ENCODE measurements around the gene IP6K1. TPM values are rescaled to one million over a fixed set of nuclear protein-coding genes. Genes with fewer than 3 reads are reported as not detected.

Gene IP6K1
- total and polyA plus RNA-seq, 2 donors (not counting 1 experiment from before 2014, with no cell fraction given), result 27.8 to 77.8 TPM

DNA sequence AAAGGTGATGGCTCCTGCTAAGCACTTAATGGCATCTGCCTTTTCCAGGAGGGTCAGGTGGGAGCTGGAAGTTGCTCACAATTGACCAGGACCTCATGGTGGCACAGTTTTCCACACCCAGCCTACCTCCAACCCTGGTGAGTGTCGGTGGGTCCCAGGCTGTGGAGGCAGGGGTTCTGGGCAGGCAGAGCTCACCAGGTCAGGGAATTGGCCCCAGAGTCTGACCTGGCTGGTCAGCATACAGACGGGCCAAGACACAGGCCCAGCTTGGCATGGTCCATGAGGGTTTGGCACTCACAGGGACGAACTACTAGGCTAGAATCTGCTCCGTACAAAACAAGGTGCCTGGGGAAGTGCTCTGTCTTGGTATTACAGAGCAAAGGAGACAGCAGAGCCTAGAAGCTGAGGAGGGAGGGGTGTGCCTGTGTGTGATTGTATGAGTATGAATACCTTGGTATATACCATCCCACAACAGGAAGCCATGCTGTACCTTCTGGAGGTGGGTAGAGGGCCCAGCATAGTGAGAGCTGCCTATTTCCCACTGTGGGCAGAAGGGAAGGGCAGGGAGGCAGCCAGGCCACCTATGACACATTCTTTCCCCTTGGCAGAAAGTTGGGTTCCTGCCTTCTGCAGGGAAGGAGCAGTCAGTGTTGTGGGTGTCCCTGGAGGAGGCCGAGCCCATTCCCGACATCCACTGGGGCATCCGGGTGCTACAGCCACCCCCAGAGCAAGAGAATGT, 105.7 kb downstream of the IP6K1 start:
- no peak overlapping the region for H3K4me2 ChIP-seq (replicated peaks; ENCODE audit: low read depth, low read length, poor library complexity, severe bottlenecking)
- peaks cover 6% of the 10 kb centered on the region for H3K79me2 ChIP-seq (ENCODE audit: control insufficient read depth, insufficient read depth, low read length)
- WGBS (ENCODE audit: insufficient coverage), result 100% methylated on average over 3 of the region's 7 CpGs
- ChIA-PET CTCF (interaction anchor here (2.0 kb wide), 1 partner anchor 141 kb away, joined by 5 read pairs; no protein-coding TSS in a partner anchor), POLR2A (no interaction called here)
- H3K4me1 ChIP-seq (ENCODE audit: control insufficient read depth in 2 of 2, insufficient read depth in 2 of 2, low read length in 2 of 2), result no peaks in the 10 kb centered on the region
- H3K4me3 Mint-ChIP-seq, result no peak overlapping the region
- intact Hi-C loops (cut with micrococcal nuclease), result no loop called here
- H3K4me1 Mint-ChIP-seq, result peaks cover 5% of the 10 kb centered on the region
- peaks cover 34% of the 10 kb centered on the region for H4K20me1 ChIP-seq (ENCODE audit: control insufficient read depth, insufficient read depth, low read length, poor library complexity, severe bottlenecking)
- H3K9me3 ChIP-seq (ENCODE audit: control extremely low read depth in 1 of 3, control insufficient read depth in 2 of 3, insufficient read depth in 1 of 3, low read length in 2 of 3), result no peaks in the 10 kb centered on the region
- H3K27ac Mint-ChIP-seq, result no peak overlapping the region
- no peak overlapping the region for H2AFZ ChIP-seq (ENCODE audit: insufficient read depth, low read depth, low read length, poor library complexity, severe bottlenecking)
- ATAC-seq (ENCODE audit: low read depth), result no peak
- H3K9ac ChIP-seq (ENCODE audit: low read length), result no peak overlapping the region
- no peaks in the 10 kb centered on the region for H3K27me3 ChIP-seq (replicated peaks in 1 of 4; ENCODE audit: control extremely low read depth in 1 of 4, control insufficient read depth in 3 of 4, insufficient read depth in 4 of 4, low read length in 3 of 4)
- DNase-seq, result no peak
- H3K9me3 Mint-ChIP-seq (ENCODE audit: insufficient read depth), result no peaks in the 10 kb centered on the region
- H3K4me3 ChIP-seq (ENCODE audit: control extremely low read depth in 1 of 5, extremely low read depth in 1 of 5, insufficient read depth in 1 of 5, low read depth in 2 of 5, low read length in 4 of 5), result no peak overlapping the region
- no peak overlapping the region for H3K27ac ChIP-seq (ENCODE audit: low read length in 2 of 2)
- TF ChIP-seq, protein P1, sequence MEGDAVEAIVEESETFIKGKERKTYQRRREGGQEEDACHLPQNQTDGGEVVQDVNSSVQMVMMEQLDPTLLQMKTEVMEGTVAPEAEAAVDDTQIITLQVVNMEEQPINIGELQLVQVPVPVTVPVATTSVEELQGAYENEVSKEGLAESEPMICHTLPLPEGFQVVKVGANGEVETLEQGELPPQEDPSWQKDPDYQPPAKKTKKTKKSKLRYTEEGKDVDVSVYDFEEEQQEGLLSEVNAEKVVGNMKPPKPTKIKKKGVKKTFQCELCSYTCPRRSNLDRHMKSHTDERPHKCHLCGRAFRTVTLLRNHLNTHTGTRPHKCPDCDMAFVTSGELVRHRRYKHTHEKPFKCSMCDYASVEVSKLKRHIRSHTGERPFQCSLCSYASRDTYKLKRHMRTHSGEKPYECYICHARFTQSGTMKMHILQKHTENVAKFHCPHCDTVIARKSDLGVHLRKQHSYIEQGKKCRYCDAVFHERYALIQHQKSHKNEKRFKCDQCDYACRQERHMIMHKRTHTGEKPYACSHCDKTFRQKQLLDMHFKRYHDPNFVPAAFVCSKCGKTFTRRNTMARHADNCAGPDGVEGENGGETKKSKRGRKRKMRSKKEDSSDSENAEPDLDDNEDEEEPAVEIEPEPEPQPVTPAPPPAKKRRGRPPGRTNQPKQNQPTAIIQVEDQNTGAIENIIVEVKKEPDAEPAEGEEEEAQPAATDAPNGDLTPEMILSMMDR (IDR thresholded peaks at IDR 0.05), result no peak
- no peak for TF ChIP-seq EZH2 (IDR thresholded peaks at IDR 0.05; ENCODE audit: borderline replicate concordance, insufficient read depth, low read depth, low read length, poor library complexity, severe bottlenecking)
- no peaks in the 10 kb centered on the region for H3K27me3 Mint-ChIP-seq
- H3K36me3 ChIP-seq (replicated peaks in 1 of 2; ENCODE audit: control extremely low read depth in 1 of 2, control insufficient read depth in 1 of 2, extremely low read depth in 1 of 2, insufficient read depth in 2 of 2, low read length in 1 of 2), result peaks cover 0 to 73% of the 10 kb centered on the region in 2 experiments

DNA sequence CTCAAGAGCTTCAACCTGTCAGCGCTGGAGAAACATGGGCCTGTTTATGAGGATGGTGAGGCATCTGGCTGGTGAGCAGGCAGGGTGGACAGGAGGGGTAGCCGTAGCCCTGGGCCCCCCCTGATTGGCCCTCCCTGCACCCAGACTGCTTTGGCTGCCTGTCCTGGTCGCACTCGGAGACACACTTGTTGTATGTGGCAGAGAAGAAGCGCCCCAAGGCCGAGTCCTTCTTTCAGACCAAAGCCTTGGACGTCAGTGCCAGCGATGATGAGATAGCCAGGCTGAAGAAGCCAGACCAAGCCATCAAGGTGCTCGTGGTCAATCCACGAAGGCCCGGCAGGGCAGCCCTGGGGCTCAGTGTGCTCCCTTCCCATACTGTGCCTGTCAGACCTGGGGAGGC, 110.4 kb downstream of the IP6K1 start:
- ChIA-PET CTCF (interaction anchor here (1.9 kb wide), 1 partner anchor 136 kb away, joined by 6 read pairs; no protein-coding TSS in a partner anchor), POLR2A (no interaction called here)
- Mint-ChIP-seq H3K4me3 (peak overlapping the region; percentile 44), H3K27me3 (no peaks in the 10 kb centered on the region), H3K27ac (no peak overlapping the region), H3K4me1 (peaks cover 30% of the 10 kb centered on the region), H3K9me3 (ENCODE audit: insufficient read depth) (no peaks in the 10 kb centered on the region)
- ATAC-seq (ENCODE audit: low read depth) (no peak), DNase-seq (no peak)
- intact Hi-C loops (cut with micrococcal nuclease), result no loop called here
- 99% methylated on average over 11 of the region's 11 CpGs for WGBS (ENCODE audit: insufficient coverage)
- Histone ChIP-seq H4K20me1 (ENCODE audit: control insufficient read depth, insufficient read depth, low read length, poor library complexity, severe bottlenecking) (peaks cover 34% of the 10 kb centered on the region), H3K4me1 (ENCODE audit: control insufficient read depth in 2 of 2, insufficient read depth in 2 of 2, low read length in 2 of 2) (peaks cover 13 to 18% of the 10 kb centered on the region in 2 donors), H3K36me3 (replicated peaks in 1 of 2; ENCODE audit: control extremely low read depth in 1 of 2, control insufficient read depth in 1 of 2, extremely low read depth in 1 of 2, insufficient read depth in 2 of 2, low read length in 1 of 2) (peaks cover 0 to 51% of the 10 kb centered on the region in 2 experiments), H3K79me2 (ENCODE audit: control insufficient read depth, insufficient read depth, low read length) (peaks cover 20% of the 10 kb centered on the region), H3K9ac (ENCODE audit: low read length) (no peak overlapping the region), H3K9me3 (ENCODE audit: control extremely low read depth in 1 of 3, control insufficient read depth in 2 of 3, insufficient read depth in 1 of 3, low read length in 2 of 3) (peaks cover 0 to 5% (median 0%) of the 10 kb centered on the region in 3 donors), H3K4me3 (ENCODE audit: control extremely low read depth in 1 of 5, extremely low read depth in 1 of 5, insufficient read depth in 1 of 5, low read depth in 2 of 5, low read length in 4 of 5) (no peak overlapping the region), H3K4me2 (replicated peaks; ENCODE audit: low read depth, low read length, poor library complexity, severe bottlenecking) (no peak overlapping the region), H3K27ac (ENCODE audit: low read length in 2 of 2) (no peak overlapping the region), H2AFZ (ENCODE audit: insufficient read depth, low read depth, low read length, poor library complexity, severe bottlenecking) (no peak overlapping the region), H3K27me3 (replicated peaks in 1 of 4; ENCODE audit: control extremely low read depth in 1 of 4, control insufficient read depth in 3 of 4, insufficient read depth in 4 of 4, low read length in 3 of 4) (no peaks in the 10 kb centered on the region)
- TF ChIP-seq, protein P1 (IDR thresholded peaks at IDR 0.05), result no peak
